Activated CD8-positive, alpha-beta memory T cell treated with anti-CD3 and anti-CD28 coated beads, Interleukin-2, amount 10 ng/mL, durations not matched to agents 7 days and 5 days (primary cell): ENCODE data around the gene ABCB7. TPM values are rescaled to one million over a fixed set of nuclear protein-coding genes. Genes with fewer than 3 reads are reported as not detected.
"Not testable (repeated sequence)": the region's sequence is repeated elsewhere in the genome, so short reads cannot be mapped to it uniquely, and the experiment has no call there.

Experiments used
- ATAC-seq: fragments of 150-1000 bp; cut with Tn5 transposase; one replicate; pipeline ENCODE4 v1.10.0; 2021; ENCODE audit warnings: moderate library complexity
- CTCF ChIA-PET: fragments of 350-600 bp; sonication (Branson Sonifier 250); formaldehyde crosslinking; loops from one replicate; lab custom pipeline; 2021; ENCODE audit warnings: antibody characterized with exemption; lab: Charles Lee
- DNase-seq: peaks from one replicate; pipeline ENCODE4 v3.0.0-alpha.2; 2020
- H3K27ac Mint-ChIP-seq: one replicate; pipeline ENCODE4 v1.8.0; 2021; ENCODE audit warnings: mild to moderate bottlenecking, mixed read lengths
- H3K27me3 Mint-ChIP-seq: one replicate; pipeline ENCODE4 v1.8.0; 2021; ENCODE audit warnings: mixed read lengths
- H3K36me3 Mint-ChIP-seq: one replicate; pipeline ENCODE4 v1.8.0; 2021; ENCODE audit warnings: mild to moderate bottlenecking, mixed read lengths
- H3K4me1 Mint-ChIP-seq: one replicate; pipeline ENCODE4 v1.8.0; 2021; ENCODE audit warnings: mixed read lengths
- H3K4me3 Mint-ChIP-seq: one replicate; pipeline ENCODE4 v1.8.0; 2021; ENCODE audit warnings: mild to moderate bottlenecking, moderate library complexity, mixed read lengths
- H3K9me3 Mint-ChIP-seq: one replicate; pipeline ENCODE4 v1.8.0; 2022; ENCODE audit warnings: low read depth, mixed read lengths
- total RNA-seq, 2 experiments: library from RNA; stranded (reverse); gene quantifications; one replicate each; pipeline ENCODE4 v1.2.3, GENCODE V29; 2021

The ABCB7 gene
- total RNA-seq, 2 experiments from 2014 or later, result 23.3 to 25.1 TPM

DNA sequence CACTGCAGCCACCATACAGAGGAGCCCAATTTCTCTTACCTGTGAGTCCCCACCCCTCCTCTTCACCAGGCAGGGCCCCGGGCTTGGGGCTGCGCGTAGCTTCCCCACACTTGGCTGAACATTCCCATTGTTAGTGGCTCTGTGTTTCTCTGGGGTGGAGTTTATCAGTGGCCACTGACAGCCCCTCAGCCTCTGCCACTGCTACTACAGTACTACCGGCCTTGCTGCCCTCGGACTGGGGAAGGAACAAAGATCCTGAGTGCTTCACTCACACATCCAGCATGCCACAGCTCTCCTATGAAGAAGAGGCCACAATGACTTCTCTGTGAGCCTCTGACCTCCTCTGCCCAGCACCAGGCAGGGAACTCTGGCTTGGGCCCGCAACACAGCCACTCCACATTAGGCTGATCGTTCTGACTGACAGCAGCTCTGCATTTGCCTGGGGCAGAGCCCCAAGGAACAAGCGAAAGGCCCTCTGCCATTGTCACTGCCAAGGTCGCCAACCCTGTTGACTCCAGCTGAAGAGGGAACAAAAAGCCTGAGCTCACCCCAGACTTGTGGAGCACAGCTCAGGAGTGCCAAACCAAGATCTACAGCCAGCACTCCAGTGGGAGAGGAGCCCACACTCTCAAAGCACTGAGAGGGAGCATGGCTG lies 24.0 kb downstream of the ABCB7 start:
- CTCF ChIA-PET, result no interaction called here
- H3K4me1 Mint-ChIP-seq, result peaks cover 7% of the 10 kb centered on the region
- no peak overlapping the region for H3K27ac Mint-ChIP-seq
- DNase-seq (no peak), ATAC-seq (no peak)
- peaks cover 23% of the 10 kb centered on the region for H3K36me3 Mint-ChIP-seq
- no peaks in the 10 kb centered on the region for H3K9me3 Mint-ChIP-seq
- H3K27me3 Mint-ChIP-seq, result no peaks in the 10 kb centered on the region
- no peak overlapping the region for H3K4me3 Mint-ChIP-seq

DNA sequence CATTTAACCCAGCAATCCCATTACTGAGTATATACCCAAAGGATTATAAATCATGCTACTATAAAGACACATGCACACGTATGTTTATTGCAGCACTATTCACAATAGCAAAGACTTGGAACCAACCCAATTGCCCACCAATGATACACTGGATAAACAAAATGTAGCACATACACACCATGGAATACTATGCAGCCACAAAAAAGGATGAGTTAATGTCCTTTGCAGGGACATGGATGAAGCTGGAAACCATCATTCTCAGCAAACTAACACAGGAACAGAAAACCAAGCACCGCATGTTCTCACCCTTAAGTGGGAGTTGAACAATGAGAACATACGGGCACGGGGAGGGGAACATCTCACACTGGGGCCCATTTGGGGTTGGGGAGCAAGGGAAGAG lies 27.0 kb downstream of the ABCB7 start:
- not testable (repeated sequence) for DNase-seq, H3K4me3 Mint-ChIP-seq

DNA sequence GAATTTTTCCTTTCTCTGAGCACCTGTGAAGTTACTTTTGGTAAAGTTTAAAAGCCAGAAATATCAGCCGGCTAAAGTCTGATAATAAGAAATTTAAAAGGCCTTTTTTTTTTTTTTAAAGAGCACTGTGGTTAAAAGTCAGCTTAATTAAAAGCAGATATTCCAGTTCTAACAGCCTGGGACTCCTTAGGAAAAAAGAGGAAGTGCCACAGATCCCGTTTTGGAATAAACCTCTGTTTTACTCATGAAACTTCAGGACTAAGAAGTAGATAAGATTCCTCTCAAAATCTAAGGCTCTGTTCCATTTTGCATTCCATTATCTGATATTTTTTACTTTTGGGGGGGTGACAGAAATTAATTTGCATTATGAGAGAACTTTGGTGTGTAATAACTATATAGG lies 37.8 kb downstream of the ABCB7 start:
- CTCF ChIA-PET, result no interaction called here
- no peak for DNase-seq
- Mint-ChIP-seq H3K27me3 (no peaks in the 10 kb centered on the region), H3K36me3 (peaks cover 12% of the 10 kb centered on the region), H3K9me3 (peaks cover 6% of the 10 kb centered on the region), H3K4me3 (no peak overlapping the region), H3K4me1 (no peaks in the 10 kb centered on the region), H3K27ac (no peak overlapping the region)
- no peak for ATAC-seq

More for the DNA sequence above, 27.0 kb downstream of the ABCB7 start:
- ATAC-seq, H3K27me3 Mint-ChIP-seq, H3K27ac Mint-ChIP-seq, H3K9me3 Mint-ChIP-seq, CTCF ChIA-PET, H3K4me1 Mint-ChIP-seq: not testable (repeated sequence)
- peaks cover 10% of the 10 kb centered on the region for H3K36me3 Mint-ChIP-seq

DNA sequence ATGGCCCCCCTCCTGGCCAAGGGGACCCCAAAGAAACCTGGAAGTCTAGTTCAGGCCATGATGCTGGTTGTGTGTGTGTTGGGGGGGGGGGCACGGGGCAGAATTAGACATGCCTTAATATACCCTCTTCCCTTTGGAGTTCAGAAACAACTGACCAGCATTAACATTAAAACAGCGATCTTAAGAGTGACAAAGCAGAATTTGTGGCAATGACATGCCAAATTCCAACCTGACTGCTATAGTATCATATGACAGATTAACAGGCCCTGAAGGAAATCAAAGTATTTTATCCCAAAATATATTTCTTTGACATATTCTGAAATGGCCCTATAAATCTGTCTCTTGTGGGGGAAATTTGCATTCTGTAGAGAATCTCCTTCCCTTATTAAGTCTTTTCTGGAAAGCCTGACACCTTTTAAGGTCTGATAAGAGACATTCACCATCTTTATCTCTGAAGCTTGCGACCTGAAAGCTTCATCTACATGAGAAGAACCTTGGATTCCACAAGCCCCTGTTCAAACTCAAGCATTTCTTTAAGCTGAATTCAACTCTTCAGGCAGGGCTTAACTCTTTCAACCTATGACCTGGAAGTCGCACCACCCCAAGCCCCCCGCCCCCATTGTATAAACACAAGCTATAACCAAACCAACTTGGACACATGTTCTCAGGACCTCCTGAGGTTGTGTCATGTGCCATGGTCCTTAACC lies 40.2 kb downstream of the ABCB7 start:
- DNase-seq (no peak), ATAC-seq (no peak)
- Mint-ChIP-seq H3K9me3 (no peaks in the 10 kb centered on the region), H3K36me3 (peaks cover 8% of the 10 kb centered on the region), H3K27me3 (no peaks in the 10 kb centered on the region), H3K4me3 (no peak overlapping the region), H3K27ac (no peak overlapping the region), H3K4me1 (no peaks in the 10 kb centered on the region)
- CTCF ChIA-PET, result no interaction called here

DNA sequence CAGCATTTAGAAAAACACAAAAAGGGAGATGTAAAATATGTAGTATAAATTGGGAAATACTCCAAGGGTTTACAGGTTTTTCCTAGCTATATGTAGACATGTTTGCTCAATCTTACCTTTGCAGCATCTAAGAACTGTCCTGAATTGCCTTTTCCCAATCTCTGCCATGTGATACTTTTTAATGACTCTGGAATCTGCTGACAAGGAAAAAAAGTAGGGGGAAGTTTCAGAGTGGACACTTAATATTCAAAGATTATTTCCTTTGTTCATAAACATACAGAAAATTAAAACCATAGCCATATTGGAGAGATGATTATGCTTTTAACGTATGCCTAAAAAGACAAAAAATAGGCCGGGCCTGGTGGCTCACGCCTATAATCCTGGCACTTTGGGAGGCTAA lies 41.4 kb downstream of the ABCB7 start:
- Mint-ChIP-seq H3K4me3 (no peak overlapping the region), H3K9me3 (no peaks in the 10 kb centered on the region), H3K36me3 (peaks cover 9% of the 10 kb centered on the region), H3K4me1 (no peaks in the 10 kb centered on the region), H3K27me3 (no peaks in the 10 kb centered on the region), H3K27ac (no peak overlapping the region)
- CTCF ChIA-PET, result no interaction called here
- DNase-seq, result no peak
- ATAC-seq, result no peak

DNA sequence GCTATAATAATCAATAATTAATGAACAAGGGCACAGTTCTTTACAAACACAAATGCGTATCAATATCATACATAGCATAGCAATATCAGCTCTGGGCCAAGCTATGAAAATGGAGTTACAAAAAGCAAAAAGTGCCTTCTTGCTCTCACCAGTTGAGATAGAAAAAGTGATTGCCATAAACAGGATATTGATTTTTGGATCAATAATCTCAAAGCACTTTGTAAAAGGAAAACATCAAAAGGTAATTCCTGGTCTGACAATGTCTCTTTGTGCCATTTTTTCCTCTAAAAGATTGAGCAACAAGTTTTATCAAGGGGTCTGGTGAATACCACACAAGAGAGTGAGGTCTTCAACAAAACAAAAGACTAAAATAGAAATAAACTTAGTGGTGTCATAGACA lies 42.4 kb downstream of the ABCB7 start:
- no peaks in the 10 kb centered on the region for H3K27me3 Mint-ChIP-seq
- CTCF ChIA-PET, result no interaction called here
- H3K4me1 Mint-ChIP-seq, result no peaks in the 10 kb centered on the region
- peaks cover 7% of the 10 kb centered on the region for H3K36me3 Mint-ChIP-seq
- H3K9me3 Mint-ChIP-seq, result no peaks in the 10 kb centered on the region
- no peak overlapping the region for H3K4me3 Mint-ChIP-seq
- no peak for ATAC-seq
- no peak overlapping the region for H3K27ac Mint-ChIP-seq
- DNase-seq, result no peak

DNA sequence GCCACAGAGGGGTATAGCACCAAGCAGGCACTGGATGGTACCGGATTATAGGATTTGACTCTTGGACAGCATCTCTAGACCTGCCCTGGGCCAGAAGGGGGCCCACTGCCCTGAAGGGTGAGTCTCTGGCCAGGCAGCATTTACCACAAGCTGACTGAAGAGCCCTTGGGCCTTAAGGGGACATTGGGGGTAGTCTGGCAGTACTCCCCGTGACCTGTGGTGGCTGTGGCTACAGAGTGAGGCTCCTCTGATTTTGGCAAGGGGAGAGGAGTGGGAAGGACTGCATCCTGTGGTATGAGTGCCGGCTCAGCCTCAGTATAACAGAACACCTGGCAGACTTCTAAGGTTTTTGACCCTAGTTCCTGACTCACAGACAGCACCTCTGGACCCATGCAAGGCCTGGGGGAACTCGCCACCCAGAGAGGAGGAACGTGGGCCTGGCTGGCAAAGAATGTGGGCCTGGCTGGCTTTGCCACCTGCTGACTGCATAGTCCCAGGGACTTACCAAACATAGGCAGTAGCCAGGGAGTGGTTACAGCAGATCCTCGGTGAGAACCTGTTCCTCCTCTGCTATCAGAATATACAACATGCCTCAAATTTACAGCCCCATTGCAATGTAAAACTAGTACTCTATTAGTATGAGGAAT lies 48.1 kb downstream of the ABCB7 start:
- ATAC-seq, result no peak
- CTCF ChIA-PET, result no interaction called here
- Mint-ChIP-seq H3K27me3 (no peaks in the 10 kb centered on the region), H3K9me3 (no peaks in the 10 kb centered on the region), H3K4me3 (no peak overlapping the region), H3K4me1 (no peaks in the 10 kb centered on the region), H3K27ac (no peak overlapping the region), H3K36me3 (peaks cover 27% of the 10 kb centered on the region)
- no peak for DNase-seq

DNA sequence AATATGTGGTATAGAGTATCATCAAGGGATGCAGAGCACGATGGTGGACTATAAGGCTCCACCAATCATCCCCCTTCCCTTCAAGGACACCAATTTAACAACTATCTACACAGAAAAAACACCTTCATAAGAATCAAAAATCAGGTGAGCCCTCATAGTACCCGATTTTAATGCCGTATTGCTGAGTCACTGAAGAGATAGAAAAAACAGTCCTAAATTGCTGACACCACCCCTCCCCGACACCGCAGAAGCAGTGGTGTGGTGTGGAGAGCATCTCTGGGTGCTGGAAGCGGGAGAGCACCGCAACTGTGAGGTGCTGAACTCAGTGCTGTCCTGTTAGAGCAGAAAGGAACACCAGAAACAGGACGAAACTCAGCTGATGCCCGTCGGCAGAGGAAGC lies 49.3 kb downstream of the ABCB7 start:
- CTCF ChIA-PET, result no interaction called here
- H3K36me3 Mint-ChIP-seq, result peaks cover 27% of the 10 kb centered on the region
- DNase-seq (no peak), ATAC-seq (no peak)
- H3K27ac Mint-ChIP-seq, result no peak overlapping the region
- H3K27me3 Mint-ChIP-seq, result no peaks in the 10 kb centered on the region
- no peaks in the 10 kb centered on the region for H3K4me1 Mint-ChIP-seq
- no peaks in the 10 kb centered on the region for H3K9me3 Mint-ChIP-seq
- no peak overlapping the region for H3K4me3 Mint-ChIP-seq

DNA sequence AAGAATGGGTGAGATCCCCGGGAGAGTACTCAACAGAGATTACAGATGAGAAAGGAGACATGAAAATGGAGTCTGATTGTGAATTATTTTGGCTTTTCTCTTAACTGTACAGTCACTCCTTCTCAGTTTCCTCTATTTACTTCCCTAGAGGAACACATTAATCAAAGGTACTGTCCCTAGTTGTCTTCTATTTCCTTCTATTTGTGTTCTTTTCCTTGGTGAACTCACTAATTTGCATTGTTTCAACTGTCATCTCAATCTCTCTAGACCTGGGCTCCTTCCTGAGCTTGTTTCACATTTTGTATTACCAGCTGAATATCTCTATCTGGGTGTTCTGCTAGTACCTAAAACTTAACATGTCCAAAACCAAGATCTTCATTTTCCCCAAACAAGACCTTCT lies 59.8 kb downstream of the ABCB7 start:
- Mint-ChIP-seq H3K4me3 (no peak overlapping the region), H3K36me3 (peaks cover 14% of the 10 kb centered on the region), H3K27me3 (no peaks in the 10 kb centered on the region), H3K9me3 (no peaks in the 10 kb centered on the region), H3K4me1 (no peaks in the 10 kb centered on the region), H3K27ac (no peak overlapping the region)
- ATAC-seq, result no peak
- DNase-seq, result no peak
- CTCF ChIA-PET, result no interaction called here

DNA sequence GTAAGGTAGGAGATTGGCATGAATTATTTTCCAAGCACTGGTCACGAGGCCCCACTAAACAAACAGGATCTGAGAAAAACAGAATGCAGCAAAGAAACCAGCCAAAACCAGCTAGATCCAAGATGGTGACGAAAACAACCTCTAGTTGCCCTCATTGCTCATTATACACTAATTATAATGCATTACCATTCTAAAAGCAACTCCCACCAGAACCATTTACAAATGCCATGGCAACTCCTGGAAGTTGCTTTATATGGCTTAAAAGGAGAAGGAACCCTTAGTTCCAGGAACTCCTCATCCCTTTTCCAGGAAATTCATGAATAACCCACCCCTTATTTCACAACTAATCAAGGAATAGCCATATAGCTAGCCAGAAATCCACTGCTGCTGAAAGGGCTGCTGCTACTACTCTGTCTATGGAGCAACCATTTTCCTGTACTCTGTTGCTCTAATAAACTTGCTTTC lies 69.3 kb downstream of the ABCB7 start:
- Mint-ChIP-seq H3K27ac (no peak overlapping the region), H3K4me3 (no peak overlapping the region), H3K9me3 (peaks cover 3% of the 10 kb centered on the region), H3K27me3 (no peaks in the 10 kb centered on the region), H3K4me1 (no peaks in the 10 kb centered on the region), H3K36me3 (peaks cover 17% of the 10 kb centered on the region)
- DNase-seq (no peak), ATAC-seq (no peak)
- CTCF ChIA-PET, result no interaction called here

DNA sequence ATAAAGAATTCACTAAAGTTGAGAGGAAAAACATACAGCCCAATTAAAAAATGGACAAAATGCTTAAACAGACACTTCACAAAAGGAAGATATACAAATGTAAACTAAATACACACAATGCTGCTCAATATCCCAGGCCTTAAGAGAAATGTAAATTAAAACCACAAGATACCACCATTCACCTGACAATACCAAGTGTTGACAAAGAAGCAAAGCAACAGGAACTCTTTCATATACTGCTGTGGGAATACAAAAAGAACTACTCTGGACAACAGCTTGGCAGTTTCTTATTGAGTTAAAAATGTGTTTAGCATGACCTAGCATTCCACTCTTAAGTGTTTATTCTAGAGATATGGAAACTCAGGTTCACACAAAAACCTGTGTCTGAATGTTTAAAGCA lies 71.3 kb downstream of the ABCB7 start:
- DNase-seq (no peak), ATAC-seq (no peak)
- H3K4me1 Mint-ChIP-seq, result no peaks in the 10 kb centered on the region
- CTCF ChIA-PET, result no interaction called here
- no peak overlapping the region for H3K4me3 Mint-ChIP-seq
- H3K9me3 Mint-ChIP-seq, result peaks cover 3% of the 10 kb centered on the region
- no peaks in the 10 kb centered on the region for H3K27me3 Mint-ChIP-seq
- H3K36me3 Mint-ChIP-seq, result peaks cover 14% of the 10 kb centered on the region
- no peak overlapping the region for H3K27ac Mint-ChIP-seq

DNA sequence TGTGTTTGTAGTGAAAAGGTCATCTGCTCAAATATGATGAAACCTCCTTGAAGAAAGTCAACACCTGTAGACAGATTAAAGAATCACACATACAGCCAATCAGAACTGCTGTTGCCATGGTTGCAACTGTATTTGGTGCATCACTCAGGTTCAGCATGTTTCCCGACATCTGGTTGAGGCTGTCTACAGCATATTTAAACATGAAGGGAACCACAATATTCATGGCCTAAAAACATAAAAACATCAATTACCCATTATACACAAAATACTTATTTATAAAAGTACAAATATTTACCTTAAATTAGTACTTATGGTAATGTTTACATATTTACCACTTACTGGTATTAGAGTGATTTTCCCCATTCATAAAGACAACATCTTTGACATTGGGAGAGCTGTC lies 79.7 kb downstream of the ABCB7 start:
- Mint-ChIP-seq H3K36me3 (peaks cover 9% of the 10 kb centered on the region), H3K27me3 (no peaks in the 10 kb centered on the region), H3K4me1 (no peaks in the 10 kb centered on the region), H3K9me3 (no peaks in the 10 kb centered on the region), H3K4me3 (no peak overlapping the region), H3K27ac (no peak overlapping the region)
- no peak for ATAC-seq
- CTCF ChIA-PET, result no interaction called here
- no peak for DNase-seq

DNA sequence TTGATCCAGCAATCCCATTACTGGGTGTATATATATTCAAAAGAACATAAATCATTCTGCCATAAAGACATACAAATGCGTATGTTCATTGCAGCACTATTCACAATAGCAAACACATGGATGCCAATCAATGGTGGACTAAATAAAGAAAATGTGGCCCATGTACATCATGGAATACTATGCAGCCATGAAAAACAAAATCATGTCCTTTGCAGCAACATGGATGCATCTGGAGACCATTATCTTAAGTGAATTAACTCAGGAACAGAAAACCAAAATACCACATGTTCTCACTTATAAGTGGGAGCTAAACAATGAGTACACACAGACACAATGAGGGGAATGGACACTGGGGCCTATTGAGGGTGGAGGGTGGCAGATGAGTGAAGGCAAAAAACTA lies 81.6 kb downstream of the ABCB7 start:
- ATAC-seq (no peak), DNase-seq (no peak)
- H3K4me1 Mint-ChIP-seq, result no peaks in the 10 kb centered on the region
- peaks cover 9% of the 10 kb centered on the region for H3K36me3 Mint-ChIP-seq
- no peak overlapping the region for H3K27ac Mint-ChIP-seq
- no peaks in the 10 kb centered on the region for H3K9me3 Mint-ChIP-seq
- no peak overlapping the region for H3K4me3 Mint-ChIP-seq
- no peaks in the 10 kb centered on the region for H3K27me3 Mint-ChIP-seq
- CTCF ChIA-PET, result no interaction called here

DNA sequence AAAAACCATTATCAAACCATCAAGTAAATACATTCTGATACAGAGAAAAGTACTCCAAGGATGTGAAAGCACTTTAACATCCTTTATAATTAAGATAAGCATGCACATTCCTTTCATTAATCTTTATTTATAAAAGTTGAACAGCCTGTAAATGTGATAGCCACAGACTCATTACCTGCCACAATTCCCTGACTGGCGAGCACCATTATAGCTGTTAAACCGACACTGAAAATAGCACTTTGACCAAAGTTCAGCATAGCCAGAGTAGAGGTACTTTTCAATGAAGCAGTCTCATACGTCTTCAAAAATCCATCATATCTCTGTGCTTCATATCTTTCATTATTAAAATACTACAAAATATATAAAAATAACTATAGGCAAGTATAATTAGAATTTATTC lies 84.7 kb downstream of the ABCB7 start:
- Mint-ChIP-seq H3K9me3 (no peaks in the 10 kb centered on the region), H3K27ac (no peak overlapping the region), H3K4me3 (no peak overlapping the region), H3K4me1 (peaks cover 4% of the 10 kb centered on the region), H3K36me3 (peaks cover 10% of the 10 kb centered on the region), H3K27me3 (no peaks in the 10 kb centered on the region)
- CTCF ChIA-PET, result no interaction called here
- ATAC-seq (no peak), DNase-seq (no peak)
